DND-41 (cell line): ENCODE data around the gene PLEKHA6.

Source experiments
- ATAC-seq: fragments of 200-7000 bp; cut with Tn5 transposase; 3 replicates; pipeline ENCODE4 v1.9.1; 2021; ENCODE audit warnings: low read depth; ENCODE audit not compliant: insufficient read depth
- DNase-seq: peaks from one replicate; pipeline ENCODE4 v3.0.0-alpha.2; 2020
- H2AFZ ChIP-seq: 2 replicates; pipeline ENCODE4 v1.6.0; 2012; ENCODE audit warnings: low read depth, low read length
- H3K27ac ChIP-seq: 2 replicates; pipeline ENCODE4 v1.5.1; 2012; ENCODE audit warnings: low read length, inconsistent platforms
- H3K27me3 ChIP-seq: fragments of 200-600 bp; sonication (generic); 2 replicates; pipeline ENCODE4 v1.6.0; 2012; ENCODE audit warnings: low read length, mild to moderate bottlenecking, inconsistent platforms; ENCODE audit not compliant: insufficient read depth, poor library complexity
- H3K36me3 ChIP-seq: 2 replicates; pipeline ENCODE4 v1.5.1; 2012; ENCODE audit warnings: low read length, inconsistent platforms; ENCODE audit not compliant: insufficient read depth
- H3K4me1 ChIP-seq: 2 replicates; pipeline ENCODE4 v1.5.1; 2012; ENCODE audit warnings: mild to moderate bottlenecking, low read length; ENCODE audit not compliant: insufficient read depth
- H3K4me2 ChIP-seq: 2 replicates; pipeline ENCODE4 v1.6.0; 2012; ENCODE audit warnings: mild to moderate bottlenecking, moderate library complexity, low read length, inconsistent platforms; ENCODE audit not compliant: insufficient read depth
- H3K4me3 ChIP-seq, 2 experiments: fragments of 200-600 bp in 1 of 2; shearing (Covaris generic) in 1 of 2; 2 replicates each; pipeline ENCODE4 v1.5.1; 2012 to 2016; ENCODE audit warnings: inconsistent platforms in 2 of 2, low read length in 2 of 2, mild to moderate bottlenecking in 2 of 2, low read depth in 1 of 2, moderate library complexity in 1 of 2
- H3K79me2 ChIP-seq: 2 replicates; pipeline ENCODE4 v1.6.0; 2012; ENCODE audit warnings: low read length, inconsistent platforms; ENCODE audit not compliant: insufficient read depth
- H3K9ac ChIP-seq: 2 replicates; pipeline ENCODE4 v1.6.0; 2012; ENCODE audit warnings: low read depth, mild to moderate bottlenecking, inconsistent platforms, low read length, moderate library complexity
- H3K9me3 ChIP-seq: 2 replicates; pipeline ENCODE4 v1.5.1; 2012; ENCODE audit warnings: low read length, moderate library complexity, mild to moderate bottlenecking, inconsistent platforms; ENCODE audit not compliant: insufficient read depth, severe bottlenecking
- H4K20me1 ChIP-seq: 2 replicates; pipeline ENCODE4 v1.6.0; 2012; ENCODE audit warnings: low read length; ENCODE audit not compliant: insufficient read depth
- CTCF ChIP-seq: IDR thresholded peaks from 2 replicates; pipeline ENCODE4 v1.5.1; 2012; ENCODE audit warnings: borderline replicate concordance, low read length, moderate library complexity, mild to moderate bottlenecking; ENCODE audit not compliant: poor library complexity, severe bottlenecking; ENCODE audit errors: extremely low read depth
- EZH2 ChIP-seq: IDR thresholded peaks from 3 replicates; pipeline ENCODE4 v1.6.1; 2012; ENCODE audit warnings: borderline replicate concordance, low read depth, mild to moderate bottlenecking, moderate library complexity, low read length, inconsistent platforms; ENCODE audit not compliant: severe bottlenecking

The PLEKHA6 gene

GRCh38 chr1:204251926-204252689 lies 107.6 kb downstream of the PLEKHA6 start:
- H3K36me3 ChIP-seq, result no peaks in the 10 kb centered on the region
- H3K79me2 ChIP-seq, result no peaks in the 10 kb centered on the region
- TF ChIP-seq CTCF, result no peak
- TF ChIP-seq EZH2, result no peak
- no peak overlapping the region for H3K4me2 ChIP-seq
- H3K27ac ChIP-seq, result no peak overlapping the region
- H4K20me1 ChIP-seq, result 0 out of 2 replicates have a peak, but pooled peaks cover 6% of the 10 kb centered on the region
- peaks cover 29% of the 10 kb centered on the region for H3K27me3 ChIP-seq
- H2AFZ ChIP-seq, result no peak overlapping the region
- no peak overlapping the region for H3K9ac ChIP-seq
- H3K4me1 ChIP-seq, result no peaks in the 10 kb centered on the region
- no peak overlapping the region for H3K4me3 ChIP-seq
- H3K9me3 ChIP-seq, result no peaks in the 10 kb centered on the region
- DNase-seq (no peak), ATAC-seq (no peak)

- ATAC-seq (no peak), DNase-seq (no peak)
- H3K9me3 ChIP-seq, result no peaks in the 10 kb centered on the region
- no peak overlapping the region for H2AFZ ChIP-seq
- H3K9ac ChIP-seq, result no peak overlapping the region
- TF ChIP-seq EZH2 (no peak), CTCF (no peak)
- no peak overlapping the region for H3K4me2 ChIP-seq
- 0 out of 2 replicates have a peak, but pooled peaks cover 6% of the 10 kb centered on the region for H4K20me1 ChIP-seq
- no peaks in the 10 kb centered on the region for H3K36me3 ChIP-seq
- peaks cover 29% of the 10 kb centered on the region for H3K27me3 ChIP-seq
- no peak overlapping the region for H3K27ac ChIP-seq
- H3K4me1 ChIP-seq, result no peaks in the 10 kb centered on the region
- no peak overlapping the region for H3K4me3 ChIP-seq
- H3K79me2 ChIP-seq, result no peaks in the 10 kb centered on the region
Measured at GRCh38 chr1:204251286-204251685, 108.4 kb downstream of the PLEKHA6 start.

GRCh38 chr1:204250428-204251030 lies 109.2 kb downstream of the PLEKHA6 start:
- H3K4me1 ChIP-seq, result no peaks in the 10 kb centered on the region
- TF ChIP-seq CTCF, result no peak
- TF ChIP-seq EZH2, result no peak
- 0 out of 2 replicates have a peak, but pooled peaks cover 4% of the 10 kb centered on the region for H4K20me1 ChIP-seq
- no peak overlapping the region for H3K27ac ChIP-seq
- peaks cover 29% of the 10 kb centered on the region for H3K27me3 ChIP-seq
- ATAC-seq (no peak), DNase-seq (no peak)
- H3K4me2 ChIP-seq, result no peak overlapping the region
- H3K4me3 ChIP-seq, result no peak overlapping the region
- no peak overlapping the region for H2AFZ ChIP-seq
- no peak overlapping the region for H3K9ac ChIP-seq
- no peaks in the 10 kb centered on the region for H3K79me2 ChIP-seq
- H3K36me3 ChIP-seq, result no peaks in the 10 kb centered on the region
- H3K9me3 ChIP-seq, result no peaks in the 10 kb centered on the region
